GM12878 (cell line): ENCODE results near the gene SLC9B1. TPM values are rescaled to one million over a fixed set of nuclear protein-coding genes. Genes with fewer than 3 reads are reported as not detected.

Experiments used
- ATAC-seq: fragments of 200-7000 bp; cut with Tn5 transposase; 3 replicates; pipeline ENCODE4 v1.9.1; 2020; ENCODE audit warnings: mild to moderate bottlenecking, moderate library complexity
- BruUV-seq: library from RNA; stranded (reverse); fragments of 400-500 nt; replicated peaks from 2 replicates; lab custom pipeline; 2021; lab: Mats Ljungman, UMichigan
- CTCF ChIA-PET: fragments of 300-600 bp; sonication (Branson Sonifier 250); formaldehyde crosslinking; extraction: SDS; loops from one replicate; lab custom pipeline; 2021; ENCODE audit warnings: inconsistent platforms; lab: Yijun Ruan, JAX
- POLR2A ChIA-PET: fragments of 350-600 bp; formaldehyde crosslinking; extraction: SDS; loops from one replicate; lab custom pipeline; 2021; ENCODE audit warnings: inconsistent platforms; lab: Charles Lee
- RAD21 ChIA-PET: fragments of 300-600 bp; sonication (Branson Sonifier 250); formaldehyde crosslinking; loops from one replicate; lab custom pipeline; 2023; ENCODE audit warnings: antibody characterized with exemption; ENCODE audit not compliant: unreplicated experiment; lab: Charles Lee
- SMC1A ChIA-PET: fragments of 300-600 bp; sonication (Branson Sonifier 250); formaldehyde crosslinking; loops from one replicate; lab custom pipeline; 2023; ENCODE audit not compliant: unreplicated experiment, uncharacterized antibody; lab: Charles Lee
- DNase-seq: peaks from one replicate; pipeline ENCODE4 v3.0.0-alpha.2; 2011; ENCODE audit warnings: low read depth, low spot score
- FAIRE-seq: peaks from 3 replicates; lab custom pipeline; 2011; peaks lifted over from hg19 to GRCh38; lab: Jason Lieb, UNC
- H2AFZ ChIP-seq: 2 replicates; pipeline ENCODE4 v1.6.0; 2011; ENCODE audit warnings: low read depth, low read length, control low read depth; ENCODE audit not compliant: control insufficient read depth
- H3K27ac ChIP-seq: 2 replicates; pipeline ENCODE4 v1.5.1; 2011; ENCODE audit warnings: control low read depth; ENCODE audit not compliant: control insufficient read depth, insufficient read depth
- H3K27me3 ChIP-seq, 2 experiments: replicated peaks in 1 of 2; 2 replicates each; pipeline versions ENCODE4 v1.6.0 to v1.6.1; 2011; ENCODE audit warnings: low read length in 1 of 2; ENCODE audit not compliant: control insufficient read depth in 2 of 2, insufficient read depth in 2 of 2
- H3K36me3 ChIP-seq, 2 experiments: 2 replicates each; pipeline ENCODE4 v1.5.1; 2011; ENCODE audit warnings: low read length in 1 of 2; ENCODE audit not compliant: control insufficient read depth in 2 of 2, insufficient read depth in 2 of 2
- H3K4me1 ChIP-seq: 2 replicates; pipeline ENCODE4 v1.6.1; 2011; ENCODE audit warnings: mild to moderate bottlenecking, low read length, moderate library complexity, mixed read lengths; ENCODE audit not compliant: control insufficient read depth, insufficient read depth
- H3K4me2 ChIP-seq: 2 replicates; pipeline ENCODE4 v1.6.0; 2011; ENCODE audit warnings: control low read depth; ENCODE audit not compliant: control insufficient read depth, insufficient read depth
- H3K4me3 ChIP-seq: fragments of 200-600 bp; sonication (generic); 2 replicates; pipeline ENCODE4 v1.5.1; 2016
- H3K79me2 ChIP-seq: 2 replicates; pipeline ENCODE4 v1.6.0; 2011; ENCODE audit warnings: low read length; ENCODE audit not compliant: control insufficient read depth, insufficient read depth
- H3K9ac ChIP-seq: 2 replicates; pipeline ENCODE4 v1.8.0; 2011; ENCODE audit warnings: low read length, control low read depth, mixed read lengths; ENCODE audit not compliant: control insufficient read depth, insufficient read depth
- H3K9me3 ChIP-seq: replicated peaks from 3 replicates; pipeline ENCODE4 v1.5.1; 2011; ENCODE audit warnings: mild to moderate bottlenecking, low read length; ENCODE audit not compliant: control insufficient read depth, insufficient read depth
- H4K20me1 ChIP-seq: 2 replicates; pipeline ENCODE4 v1.6.0; 2011; ENCODE audit not compliant: control insufficient read depth, insufficient read depth
- ATF7 ChIP-seq: fragments of 450-650 bp; IDR thresholded peaks from 2 replicates; pipeline ENCODE4 v1.6.1; 2016; ENCODE audit warnings: low read depth, mild to moderate bottlenecking
- IKZF1 ChIP-seq: fragments of 450-650 bp; conservative IDR thresholded peaks from 2 replicates; pipeline ENCODE4 v1.6.1; 2017; ENCODE audit warnings: antibody characterized with exemption, mild to moderate bottlenecking
- SIX5 ChIP-seq: IDR thresholded peaks from 2 replicates; pipeline ENCODE4 v1.6.1; 2011; ENCODE audit warnings: mild to moderate bottlenecking, low read depth, low read length, moderate library complexity; ENCODE audit not compliant: severe bottlenecking
- SMAD5 ChIP-seq: IDR thresholded peaks from 2 replicates; pipeline ENCODE4 v1.6.1; 2016; ENCODE audit warnings: antibody characterized with exemption, low read depth
- SREBF2 ChIP-seq: IDR thresholded peaks from 2 replicates; pipeline ENCODE4 v1.6.1; 2012; ENCODE audit warnings: mild to moderate bottlenecking, low read length
- SRF ChIP-seq, 2 experiments: IDR thresholded peaks; 2 replicates each; pipeline ENCODE4 v1.6.1; 2011; ENCODE audit warnings: low read depth in 2 of 2, low read length in 2 of 2, mild to moderate bottlenecking in 1 of 2, moderate library complexity in 1 of 2
- TBL1XR1 ChIP-seq: IDR thresholded peaks from 2 replicates; pipeline ENCODE4 v1.6.1; 2012; ENCODE audit warnings: low read depth, low read length, improper control_type of control experiment
- ZBTB4 ChIP-seq: fragments of 450-650 bp; formaldehyde crosslinking; IDR thresholded peaks from 2 replicates; pipeline ENCODE4 v1.4.0; 2022; ENCODE audit warnings: mild to moderate bottlenecking, moderate library complexity
- WGBS: methylation state at CpG from one replicate; pipeline ENCODE4 v1.1.6; 2016; ENCODE audit warnings: low lambda C conversion rate; ENCODE audit not compliant: insufficient replicate concordance, insufficient coverage; ENCODE audit errors: missing lambda C conversion rate; 5-methylcytosine and 5-hydroxymethylcytosine counted together
- in situ Hi-C: fragments of 300-500 bp; cut with MboI; formaldehyde crosslinking; loops from 9 replicates; pipeline ENCODE4 v1.14.3; 2018; ENCODE audit warnings: mixed read lengths
- intact Hi-C: fragments of 100-400 bp; cut with micrococcal nuclease; formaldehyde crosslinking; loops from one replicate; pipeline ENCODE4 v1.14.2; 2022; ENCODE audit not compliant: unreplicated experiment
- polyA plus RNA-seq, 11 experiments: library from polyadenylated mRNA; depleted of rRNA in 4 of 11; unstranded in 6 of 11; stranded (reverse) in 5 of 11; fragments of >200 nt; fragmentation: Nextera tagmentation in 4 of 11; fragmentation: Illumina TruSeq in 1 of 11; extraction: Ambion mirVana in 4 of 11; extraction: Trizol in 1 of 11; gene quantifications; 1 replicate in 1 of 11; 2 replicates in 10 of 11; pipeline versions ENCODE4 v1.2.1 to v1.2.3, GENCODE V29; 2011 to 2016; ENCODE audit warnings: inconsistent platforms in 2 of 11, missing spikeins in 2 of 11, low read depth in 1 of 11
- total RNA-seq, 4 experiments: library from RNA; depleted of rRNA in 3 of 4; stranded (reverse); fragments of >200 nt in 3 of 4; fragmentation: Illumina TruSeq in 1 of 4; extraction: Trizol in 1 of 4; gene quantifications; 2 replicates each; pipeline versions ENCODE4 v1.2.1 to v1.2.3, GENCODE V29; 2013 to 2021
- TF ChIP-seq, protein P1 (sequence below): IDR thresholded peaks from 2 replicates; pipeline ENCODE4 v1.6.1; 2012; ENCODE audit warnings: low read depth, low read length, improper control_type of control experiment
- TF ChIP-seq, protein P2 (sequence below): IDR thresholded peaks from 2 replicates; pipeline ENCODE4 v1.6.1; 2011; ENCODE audit warnings: mild to moderate bottlenecking, low read depth, low read length, moderate library complexity; ENCODE audit not compliant: insufficient replicate concordance

Gene SLC9B1
- total and polyA plus RNA-seq, 10 of the 15 experiments (the other 5 are each of a cell fraction or from before 2014, with no cell fraction given), result 1.0 to 3.5 (median 1.8) TPM

GRCh38 chr4:103060453-103061148 lies 41.1 kb upstream of the SLC9B1 start:
- no peak overlapping the region for H3K4me2 ChIP-seq
- no peak overlapping the region for H3K9ac ChIP-seq
- no peak overlapping the region for H3K27ac ChIP-seq
- ChIA-PET RAD21 (no interaction called here), POLR2A (no interaction called here), CTCF (interaction anchor here (0.7 to 3.8 kb wide), 5 partner anchors 14 to 418 kb away, joined by 3 to 13 read pairs (median 4); no protein-coding TSS in a partner anchor), SMC1A (interaction anchor here (1.0 to 2.2 kb wide), 4 partner anchors 15 to 39 kb away, joined by 3 to 7 read pairs (median 5); no protein-coding TSS in a partner anchor)
- DNase-seq, result no peak
- peaks cover 0 to 8% of the 10 kb centered on the region in 2 experiments; a peak in 1 of 4 replicates for H3K36me3 ChIP-seq
- TF ChIP-seq SREBF2, result no peak
- no peak for TF ChIP-seq SIX5
- TF ChIP-seq, protein P1, sequence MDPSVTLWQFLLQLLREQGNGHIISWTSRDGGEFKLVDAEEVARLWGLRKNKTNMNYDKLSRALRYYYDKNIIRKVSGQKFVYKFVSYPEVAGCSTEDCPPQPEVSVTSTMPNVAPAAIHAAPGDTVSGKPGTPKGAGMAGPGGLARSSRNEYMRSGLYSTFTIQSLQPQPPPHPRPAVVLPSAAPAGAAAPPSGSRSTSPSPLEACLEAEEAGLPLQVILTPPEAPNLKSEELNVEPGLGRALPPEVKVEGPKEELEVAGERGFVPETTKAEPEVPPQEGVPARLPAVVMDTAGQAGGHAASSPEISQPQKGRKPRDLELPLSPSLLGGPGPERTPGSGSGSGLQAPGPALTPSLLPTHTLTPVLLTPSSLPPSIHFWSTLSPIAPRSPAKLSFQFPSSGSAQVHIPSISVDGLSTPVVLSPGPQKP, result no peak
- TF ChIP-seq ZBTB4 (CRISPR knock-in tag), result no peak
- TF ChIP-seq, protein P2, sequence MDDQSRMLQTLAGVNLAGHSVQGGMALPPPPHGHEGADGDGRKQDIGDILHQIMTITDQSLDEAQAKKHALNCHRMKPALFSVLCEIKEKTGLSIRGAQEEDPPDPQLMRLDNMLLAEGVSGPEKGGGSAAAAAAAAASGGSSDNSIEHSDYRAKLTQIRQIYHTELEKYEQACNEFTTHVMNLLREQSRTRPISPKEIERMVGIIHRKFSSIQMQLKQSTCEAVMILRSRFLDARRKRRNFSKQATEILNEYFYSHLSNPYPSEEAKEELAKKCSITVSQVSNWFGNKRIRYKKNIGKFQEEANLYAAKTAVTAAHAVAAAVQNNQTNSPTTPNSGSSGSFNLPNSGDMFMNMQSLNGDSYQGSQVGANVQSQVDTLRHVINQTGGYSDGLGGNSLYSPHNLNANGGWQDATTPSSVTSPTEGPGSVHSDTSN, result no peak
- no peak for TF ChIP-seq SRF (IDR thresholded peaks at IDR 0.05; ENCODE audit: low read depth in 2 of 2, low read length in 2 of 2)
- TF ChIP-seq ATF7, result no peak
- no peak for TF ChIP-seq TBL1XR1
- TF ChIP-seq IKZF1, result no peak
- no peak for TF ChIP-seq SMAD5
- H4K20me1 ChIP-seq, result no peaks in the 10 kb centered on the region
- no peaks in the 10 kb centered on the region for H3K4me1 ChIP-seq
- H2AFZ ChIP-seq, result no peak overlapping the region
- BruUV-seq, result no TSS peak
- in situ Hi-C loops, result no loop called here
- intact Hi-C loops, result no loop called here
- no peaks in the 10 kb centered on the region for H3K9me3 ChIP-seq
- no peaks in the 10 kb centered on the region for H3K79me2 ChIP-seq
- H3K27me3 ChIP-seq, result no peaks in the 10 kb centered on the region
- WGBS, result 100% methylated on average over 2 of the region's 2 CpGs
- FAIRE-seq, result no peak
- H3K4me3 ChIP-seq, result no peak overlapping the region
- ATAC-seq, result no peak
